SU-DHL-6 (cell line): ENCODE data around the gene DLGAP3.

Experiments
- H2AFZ ChIP-seq: fragments of 200-600 bp; sonication (generic); 2 replicates; pipeline ENCODE4 v1.6.1; 2014; ENCODE audit warnings: low read depth, mild to moderate bottlenecking, moderate library complexity, mixed read lengths, antibody characterized with exemption, low read length; ENCODE audit not compliant: severe bottlenecking
- H3F3A ChIP-seq: fragments of 200-600 bp; shearing (Covaris generic); 2 replicates; pipeline ENCODE4 v1.6.0; 2016; ENCODE audit warnings: antibody characterized with exemption, mild to moderate bottlenecking; ENCODE audit not compliant: insufficient read depth
- H3K27ac ChIP-seq: fragments of 200-600 bp; sonication (generic); 2 replicates; pipeline ENCODE4 v1.5.1; 2016; ENCODE audit warnings: low read depth, mild to moderate bottlenecking, low read length, moderate library complexity, mixed read lengths
- H3K27me3 ChIP-seq: fragments of 200-600 bp; sonication (generic), shearing (Covaris generic); 2 replicates; pipeline ENCODE4 v1.6.0; 2014; ENCODE audit warnings: mild to moderate bottlenecking, low read length
- H3K36me3 ChIP-seq: fragments of 200-600 bp; sonication (generic); 2 replicates; pipeline ENCODE4 v1.6.1; 2014; ENCODE audit warnings: mild to moderate bottlenecking, low read length, mixed read lengths
- H3K4me2 ChIP-seq: fragments of 300-600, 200-600 bp; shearing (Covaris generic), sonication (generic); 2 replicates; pipeline ENCODE4 v1.6.0; 2014; ENCODE audit warnings: low read length, low read depth, mild to moderate bottlenecking; ENCODE audit not compliant: poor library complexity, severe bottlenecking
- H3K4me3 ChIP-seq: fragments of 200-600 bp; sonication (generic); 2 replicates; pipeline ENCODE4 v1.5.1; 2014; ENCODE audit warnings: antibody characterized with exemption, low read length, mild to moderate bottlenecking, mixed read lengths; ENCODE audit not compliant: insufficient read depth, poor library complexity, severe bottlenecking
- H3K79me2 ChIP-seq: fragments of 200-600 bp; sonication (generic); 2 replicates; pipeline ENCODE4 v1.6.1; 2014; ENCODE audit warnings: mild to moderate bottlenecking, low read length, moderate library complexity; ENCODE audit not compliant: insufficient read depth
- H3K9ac ChIP-seq: fragments of 200-600 bp; sonication (generic); 2 replicates; pipeline ENCODE4 v1.7.0; 2014; ENCODE audit warnings: mild to moderate bottlenecking, low read length
- H3K9me2 ChIP-seq: fragments of 200-600 bp; sonication (generic); replicated peaks from 2 replicates; pipeline ENCODE4 v1.6.1; 2014; ENCODE audit warnings: low read length; ENCODE audit not compliant: insufficient read depth
- H3K9me3 ChIP-seq: fragments of 200-600 bp; sonication (generic); 2 replicates; pipeline ENCODE4 v1.6.1; 2014; ENCODE audit warnings: low read length, mixed read lengths; ENCODE audit not compliant: insufficient read depth
- H4K20me1 ChIP-seq: fragments of 200-600 bp; sonication (generic); 2 replicates; pipeline ENCODE4 v1.6.1; 2014; ENCODE audit warnings: low read depth, mild to moderate bottlenecking, antibody characterized with exemption, low read length, moderate library complexity, mixed read lengths
- CTCF ChIP-seq: fragments of 200-600 bp; sonication (generic); IDR thresholded peaks from one replicate; pipeline ENCODE4 v1.5.1; 2017; ENCODE audit warnings: antibody characterized with exemption, mild to moderate bottlenecking, low read length, moderate library complexity; ENCODE audit not compliant: insufficient read depth, poor library complexity, severe bottlenecking
- EZH2phosphoT487 ChIP-seq: fragments of 200-600 bp; sonication (generic), shearing (Covaris generic); conservative IDR thresholded peaks from 2 replicates; pipeline ENCODE4 v1.6.1; 2018; ENCODE audit warnings: mild to moderate bottlenecking, antibody characterized with exemption, low read length, moderate library complexity, mixed read lengths

DLGAP3 gene

DNA sequence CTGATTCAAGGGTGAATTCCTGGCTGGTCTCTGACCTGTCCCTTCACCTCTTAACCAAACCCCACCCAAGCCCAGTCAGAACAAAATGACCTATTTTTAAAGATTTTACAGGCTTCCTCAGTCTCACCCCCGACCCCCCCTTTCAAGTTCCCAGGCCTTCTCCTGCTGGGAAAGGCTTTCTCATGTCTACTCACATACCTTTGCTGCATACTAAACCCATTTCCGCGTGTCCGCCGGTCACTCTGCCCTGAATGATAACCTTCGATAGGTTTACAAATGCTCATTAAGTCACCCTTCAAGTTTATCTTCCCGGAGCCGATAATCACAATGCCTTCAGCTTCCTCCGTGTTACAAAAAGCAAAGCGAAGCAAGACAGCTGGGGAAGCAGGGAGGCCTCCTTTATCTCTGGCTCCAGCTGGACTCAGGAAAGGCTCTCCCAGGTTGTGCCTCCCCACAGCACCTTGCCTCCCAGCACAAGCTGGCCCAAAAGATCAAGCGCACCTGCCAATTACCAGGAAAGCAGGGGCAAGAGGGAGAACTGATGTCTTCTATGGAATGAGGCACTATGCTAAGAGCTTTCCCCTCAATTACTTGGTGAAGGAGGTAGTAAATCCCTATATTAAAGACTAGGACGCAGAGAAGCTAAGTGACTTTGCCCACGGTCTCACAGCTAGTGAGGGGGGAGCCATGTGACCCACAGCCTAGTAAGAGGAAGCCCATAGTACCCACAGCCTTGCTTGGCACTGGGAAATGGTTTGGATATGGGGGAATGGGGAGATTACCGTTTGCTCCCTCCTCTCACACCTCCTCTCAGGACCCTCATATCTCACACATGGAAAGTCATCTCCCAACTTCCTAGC is 85.8 kb downstream of the DLGAP3 start:
- H4K20me1 ChIP-seq: no peaks in the 10 kb centered on the region
- H3K27ac ChIP-seq: no peak overlapping the region
- H3K9me3 ChIP-seq: no peaks in the 10 kb centered on the region
- no peaks in the 10 kb centered on the region for H3F3A ChIP-seq
- no peak overlapping the region for H2AFZ ChIP-seq
- no peaks in the 10 kb centered on the region for H3K79me2 ChIP-seq
- H3K4me2 ChIP-seq: no peak overlapping the region
- H3K9ac ChIP-seq: no peak overlapping the region
- H3K4me3 ChIP-seq: no peak overlapping the region
- H3K36me3 ChIP-seq: no peaks in the 10 kb centered on the region
- no peaks in the 10 kb centered on the region for H3K27me3 ChIP-seq
- TF ChIP-seq EZH2phosphoT487: no peak
- TF ChIP-seq CTCF: no peak
- no peaks in the 10 kb centered on the region for H3K9me2 ChIP-seq

- Histone ChIP-seq H4K20me1 (no peaks in the 10 kb centered on the region), H3K9me2 (no peaks in the 10 kb centered on the region), H3K79me2 (no peaks in the 10 kb centered on the region), H3K9me3 (no peaks in the 10 kb centered on the region), H3K36me3 (no peaks in the 10 kb centered on the region), H3K4me2 (no peak overlapping the region), H3F3A (no peaks in the 10 kb centered on the region), H3K9ac (no peak overlapping the region), H3K27me3 (no peaks in the 10 kb centered on the region), H3K27ac (no peak overlapping the region), H2AFZ (no peak overlapping the region), H3K4me3 (no peak overlapping the region)
- TF ChIP-seq EZH2phosphoT487 (no peak), CTCF (no peak)
These were observed 86.5 kb downstream of the DLGAP3 start for GRCh38 chr1:34842952-34843371.

DNA sequence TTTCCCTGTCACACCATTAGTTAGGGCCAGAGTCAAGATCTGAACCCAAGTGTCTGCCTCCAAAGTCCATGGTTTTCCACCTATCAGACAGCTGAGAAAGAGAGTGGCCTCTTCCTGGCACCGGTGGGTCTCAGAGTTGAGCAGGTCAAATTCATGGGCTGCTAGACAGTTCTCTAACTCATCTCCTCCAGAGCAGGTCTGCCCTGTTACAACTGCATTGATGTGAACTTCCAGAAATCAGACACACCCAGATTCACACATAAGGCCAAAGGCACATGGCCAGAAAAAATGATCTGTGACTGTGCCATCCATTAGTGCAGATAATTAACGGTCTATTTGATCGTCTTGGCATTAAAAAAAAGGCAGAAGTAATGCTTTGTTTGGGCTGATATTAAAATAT is 87.4 kb downstream of the DLGAP3 start:
- H3K9me2 ChIP-seq: no peaks in the 10 kb centered on the region

More for the DNA sequence above, 87.4 kb downstream of the DLGAP3 start:
- H3K27ac ChIP-seq: no peak overlapping the region
- H3K36me3 ChIP-seq: no peaks in the 10 kb centered on the region
- H3F3A ChIP-seq: no peaks in the 10 kb centered on the region
- no peak overlapping the region for H3K4me2 ChIP-seq
- H3K9me3 ChIP-seq: no peaks in the 10 kb centered on the region
- H4K20me1 ChIP-seq: no peaks in the 10 kb centered on the region
- no peak overlapping the region for H2AFZ ChIP-seq
- TF ChIP-seq EZH2phosphoT487 (no peak), CTCF (no peak)
- no peaks in the 10 kb centered on the region for H3K79me2 ChIP-seq
- no peaks in the 10 kb centered on the region for H3K27me3 ChIP-seq
- no peak overlapping the region for H3K4me3 ChIP-seq
- no peak overlapping the region for H3K9ac ChIP-seq
